Measurements from ENCODE around the gene WDR17.

The WDR17 gene
- total RNA-seq: 0 to 2.5 (median 0.87) reads per million in 9 experiments

DNA sequence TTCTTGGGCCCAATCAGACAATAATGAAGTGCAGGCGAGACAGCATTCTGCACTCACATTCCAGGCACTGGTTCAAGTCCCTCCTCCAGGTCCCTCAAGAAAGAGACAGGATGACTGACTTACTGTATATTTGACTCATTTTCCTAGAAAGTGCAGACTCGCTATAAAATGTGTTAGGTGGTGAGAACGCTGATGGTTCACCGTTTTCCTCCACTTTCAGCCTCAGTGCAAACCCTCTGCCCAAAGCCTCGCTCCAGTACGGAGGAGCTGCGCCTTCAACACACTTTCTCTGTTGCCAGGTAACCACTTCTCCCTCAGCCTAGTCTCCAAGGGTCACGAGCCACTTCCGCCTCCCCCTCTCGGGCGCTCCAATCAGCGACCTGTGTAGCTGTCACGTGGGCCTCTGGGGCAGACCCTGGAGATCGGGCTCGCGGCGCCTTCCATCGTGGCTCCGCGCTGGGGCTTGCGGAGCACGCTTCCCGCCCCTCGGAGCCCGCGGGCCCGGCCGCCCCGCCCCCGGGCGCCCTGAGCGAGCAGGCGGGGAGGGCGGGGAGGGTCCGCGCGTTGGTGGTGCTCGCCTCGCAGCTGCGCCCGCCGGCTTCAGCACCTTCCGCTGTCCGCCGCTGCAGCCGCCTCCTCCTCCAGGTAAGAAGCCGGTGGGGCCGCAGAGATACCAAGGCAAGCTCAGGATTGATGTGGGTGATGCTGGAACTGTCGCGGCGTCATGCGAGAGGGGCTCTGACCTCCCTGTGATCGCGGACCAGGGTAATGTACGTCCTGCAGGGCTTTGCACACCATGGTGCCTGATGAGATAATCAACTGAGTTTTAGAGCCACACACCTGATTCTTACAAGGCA, at the start of gene WDR17:
Gene WDR17 (plus strand): TSS at position 407 of the 857 bp plus-strand sequence. CDS start 45,740 bp downstream, outside the sequence.
- Mint-ChIP-seq H3K27ac (no peak within 1 kb of the TSS), H3K36me3 (ENCODE audit: insufficient read depth) (no peaks in the 10 kb centered on the region), H3K4me1 (ENCODE audit: low read depth in 2 of 2) (peaks cover 6 to 9% of the 10 kb centered on the region in 2 donors), H3K4me3 (peak within 1 kb of the TSS; percentile 70 to 82), H3K27me3 (peaks cover 17 to 22% of the 10 kb centered on the region in 2 donors), H3K9me3 (no peaks in the 10 kb centered on the region)
- DNase-seq (peak; percentile 13 to 34 (median 21)), ATAC-seq (replicated peaks) (peak; percentile 87)

DNA sequence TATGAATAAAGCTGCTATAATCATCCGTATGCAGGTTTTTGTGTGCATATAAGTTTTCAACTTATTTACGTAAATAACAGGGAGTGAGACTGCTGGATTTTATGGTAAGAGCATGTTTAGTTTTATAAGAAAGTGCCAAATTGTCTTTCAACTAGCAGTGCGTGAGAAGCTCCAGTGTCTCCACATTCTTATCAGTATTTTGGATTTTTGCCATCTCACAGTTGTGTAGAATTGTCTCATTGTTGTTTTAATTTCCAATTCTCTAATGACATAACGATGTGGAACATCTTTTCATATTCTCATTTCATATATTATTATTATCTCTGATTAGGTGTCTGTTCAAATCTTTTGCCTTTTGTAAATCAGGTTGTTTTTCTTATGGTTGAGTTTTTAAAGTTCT, 49.0 kb upstream of the WDR17 start:
- DNase-seq: no peak

DNA sequence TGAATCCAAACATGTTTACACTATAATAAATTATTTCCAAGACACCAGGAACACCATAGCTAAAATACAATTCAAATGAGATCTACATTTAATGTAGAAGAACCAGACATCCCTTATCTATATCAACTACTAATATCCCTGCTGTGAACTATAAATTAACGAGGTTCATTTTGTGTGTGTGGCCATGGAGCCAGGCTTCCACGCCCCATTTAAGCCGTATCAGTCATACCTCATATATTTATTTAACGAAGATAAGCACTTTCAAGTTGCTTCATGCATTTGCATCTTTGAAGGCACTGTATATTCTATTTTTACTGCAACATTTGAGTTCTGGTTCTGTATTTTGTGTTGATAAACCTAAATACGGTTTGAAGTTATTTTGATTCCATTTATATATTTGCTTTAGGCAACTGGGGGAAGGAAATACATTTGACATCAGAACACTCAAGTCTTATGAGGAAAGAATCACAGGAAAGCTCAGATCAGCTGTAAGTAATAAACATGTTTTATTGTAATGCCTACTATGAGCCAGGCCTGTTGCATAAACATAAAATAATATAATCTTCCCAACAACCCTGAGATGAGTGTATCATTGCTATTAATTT, 45.1 kb upstream of the WDR17 start:
- no peaks in the 10 kb centered on the region for H3K4me1 Mint-ChIP-seq (ENCODE audit: low read depth in 2 of 2)
- no peaks in the 10 kb centered on the region for H3K9me3 Mint-ChIP-seq
- no peak overlapping the region for H3K27ac Mint-ChIP-seq
- DNase-seq: no peak
- no peak overlapping the region for H3K4me3 Mint-ChIP-seq
- no peaks in the 10 kb centered on the region for H3K27me3 Mint-ChIP-seq
- peaks cover under 1% of the 10 kb centered on the region for H3K36me3 Mint-ChIP-seq (ENCODE audit: insufficient read depth)
- no peak for ATAC-seq (replicated peaks)

More for the DNA sequence above, 49.0 kb upstream of the WDR17 start:
- Mint-ChIP-seq H3K27me3 (no peaks in the 10 kb centered on the region), H3K27ac (no peak overlapping the region), H3K36me3 (ENCODE audit: insufficient read depth) (no peaks in the 10 kb centered on the region), H3K4me3 (no peak overlapping the region), H3K9me3 (no peaks in the 10 kb centered on the region), H3K4me1 (ENCODE audit: low read depth in 2 of 2) (no peaks in the 10 kb centered on the region)
- ATAC-seq (replicated peaks): no peak

DNA sequence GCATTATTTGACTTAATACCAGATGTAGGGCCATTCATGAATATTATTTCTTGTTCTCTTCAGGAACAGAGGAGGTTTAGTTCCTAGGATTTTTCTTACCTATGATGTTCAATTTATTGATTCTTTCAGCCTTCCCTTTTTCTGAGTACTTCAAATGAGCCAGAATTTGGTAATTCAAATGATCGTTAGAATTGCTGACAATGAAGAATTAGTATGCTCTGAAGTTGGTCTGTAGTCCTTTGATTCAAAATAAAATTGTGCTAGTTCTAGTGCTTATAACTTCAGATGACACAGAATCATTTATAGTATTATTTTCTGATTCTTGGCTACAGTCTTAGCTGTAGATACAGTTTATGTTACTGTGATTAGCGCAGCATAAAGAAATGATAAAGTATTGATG, 35.2 kb upstream of the WDR17 start:
- Mint-ChIP-seq H3K36me3 (ENCODE audit: insufficient read depth) (peaks cover 3% of the 10 kb centered on the region), H3K4me1 (ENCODE audit: low read depth in 2 of 2) (no peaks in the 10 kb centered on the region), H3K27ac (no peak overlapping the region)

DNA sequence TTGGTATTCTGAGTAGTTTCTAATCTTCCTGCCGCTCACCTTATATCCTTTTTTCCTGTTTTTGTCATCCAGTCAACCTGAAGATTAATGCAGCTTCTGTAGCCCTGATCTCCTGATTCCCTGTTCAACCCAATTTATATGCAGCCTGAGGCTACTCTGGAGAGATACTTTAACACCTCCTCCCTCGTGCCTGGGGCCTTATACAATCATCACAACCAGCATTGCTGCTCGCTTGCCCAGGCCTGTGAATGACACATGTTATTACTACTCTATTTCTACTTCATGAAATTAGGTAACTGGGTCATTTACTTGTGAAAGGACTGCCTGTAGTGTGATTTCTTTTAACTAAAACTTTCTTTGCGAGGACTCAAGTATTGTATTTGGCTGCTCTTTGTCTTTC, 33.7 kb upstream of the WDR17 start:
- DNase-seq (no peak), ATAC-seq (replicated peaks) (no peak)
- Mint-ChIP-seq H3K4me1 (ENCODE audit: low read depth in 2 of 2) (no peaks in the 10 kb centered on the region), H3K27ac (no peak overlapping the region), H3K27me3 (no peaks in the 10 kb centered on the region), H3K36me3 (ENCODE audit: insufficient read depth) (no peaks in the 10 kb centered on the region), H3K9me3 (no peaks in the 10 kb centered on the region), H3K4me3 (no peak overlapping the region)

More for the DNA sequence above, 35.2 kb upstream of the WDR17 start:
- Mint-ChIP-seq H3K4me3 (no peak overlapping the region), H3K9me3 (no peaks in the 10 kb centered on the region), H3K27me3 (no peaks in the 10 kb centered on the region)
- ATAC-seq (replicated peaks): no peak
- DNase-seq: no peak

DNA sequence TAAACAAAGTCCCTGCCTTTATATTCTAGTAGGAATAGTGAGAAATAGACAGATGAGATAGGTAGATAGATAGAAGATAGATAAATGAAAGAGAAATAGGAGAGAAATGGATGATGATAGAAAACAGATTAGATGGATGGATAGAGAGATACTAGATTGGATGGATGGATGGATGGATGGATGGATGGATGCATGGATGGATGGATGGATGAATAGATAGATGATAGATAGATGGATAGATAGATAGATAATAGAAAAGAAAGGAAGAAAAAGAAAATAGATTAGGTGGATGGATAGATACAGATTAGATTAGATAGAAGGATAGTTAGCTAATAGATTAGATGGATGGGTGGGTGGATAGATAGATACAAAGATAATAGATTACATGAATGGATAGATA, 33.2 kb upstream of the WDR17 start:
- Mint-ChIP-seq H3K4me3 (no peak overlapping the region), H3K36me3 (ENCODE audit: insufficient read depth) (no peaks in the 10 kb centered on the region), H3K27ac (no peak overlapping the region), H3K4me1 (ENCODE audit: low read depth in 2 of 2) (no peaks in the 10 kb centered on the region), H3K27me3 (no peaks in the 10 kb centered on the region), H3K9me3 (no peaks in the 10 kb centered on the region)
- ATAC-seq (replicated peaks) (no peak), DNase-seq (no peak)

DNA sequence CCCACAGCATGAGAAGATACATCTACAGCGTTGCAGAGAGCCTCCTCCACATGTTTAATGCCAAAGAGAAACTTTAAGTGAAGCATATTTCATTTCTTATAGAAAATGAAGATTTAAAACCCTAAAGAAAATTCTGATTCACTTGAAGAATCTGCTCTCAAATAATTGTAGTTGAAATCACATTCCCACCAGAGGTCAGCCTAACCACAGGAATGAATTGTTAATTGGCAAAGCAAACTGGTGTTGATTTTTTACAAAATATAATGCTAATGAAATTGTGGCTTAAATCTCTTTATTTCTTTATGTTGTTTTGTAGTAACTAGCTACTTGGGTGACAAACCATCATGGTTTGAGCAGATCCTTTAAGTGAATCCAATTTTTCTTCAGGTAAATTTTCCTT, 31.1 kb upstream of the WDR17 start:
- H3K4me1 Mint-ChIP-seq (ENCODE audit: low read depth in 2 of 2): no peaks in the 10 kb centered on the region
- ATAC-seq (replicated peaks): no peak
- no peaks in the 10 kb centered on the region for H3K9me3 Mint-ChIP-seq
- no peaks in the 10 kb centered on the region for H3K36me3 Mint-ChIP-seq (ENCODE audit: insufficient read depth)
- no peaks in the 10 kb centered on the region for H3K27me3 Mint-ChIP-seq
- H3K27ac Mint-ChIP-seq: no peak overlapping the region
- H3K4me3 Mint-ChIP-seq: no peak overlapping the region
- DNase-seq: no peak

DNA sequence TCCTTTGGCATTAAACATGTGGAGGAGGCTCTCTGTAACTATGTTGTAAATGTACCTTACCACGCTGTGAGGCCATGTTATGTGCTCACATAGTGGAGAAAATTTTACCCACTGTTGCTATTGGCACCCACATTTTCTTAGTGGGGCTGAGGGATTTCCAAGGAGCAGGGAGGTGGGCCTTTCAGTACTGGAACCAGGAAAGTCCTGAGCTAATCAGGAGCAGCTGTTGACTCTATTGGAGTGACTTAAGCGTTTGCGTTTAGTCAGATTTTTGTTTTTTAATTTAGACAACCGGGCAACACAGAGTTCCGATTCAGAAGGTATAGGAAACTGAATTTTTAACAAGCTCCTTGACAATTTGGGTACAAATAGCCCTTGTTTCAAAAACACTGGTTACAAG, 30.7 kb upstream of the WDR17 start:
- no peaks in the 10 kb centered on the region for H3K9me3 Mint-ChIP-seq
- H3K4me3 Mint-ChIP-seq: no peak overlapping the region
- H3K27me3 Mint-ChIP-seq: no peaks in the 10 kb centered on the region
- no peaks in the 10 kb centered on the region for H3K4me1 Mint-ChIP-seq (ENCODE audit: low read depth in 2 of 2)
- DNase-seq (no peak), ATAC-seq (replicated peaks) (no peak)
- H3K36me3 Mint-ChIP-seq (ENCODE audit: insufficient read depth): no peaks in the 10 kb centered on the region
- H3K27ac Mint-ChIP-seq: no peak overlapping the region

DNA sequence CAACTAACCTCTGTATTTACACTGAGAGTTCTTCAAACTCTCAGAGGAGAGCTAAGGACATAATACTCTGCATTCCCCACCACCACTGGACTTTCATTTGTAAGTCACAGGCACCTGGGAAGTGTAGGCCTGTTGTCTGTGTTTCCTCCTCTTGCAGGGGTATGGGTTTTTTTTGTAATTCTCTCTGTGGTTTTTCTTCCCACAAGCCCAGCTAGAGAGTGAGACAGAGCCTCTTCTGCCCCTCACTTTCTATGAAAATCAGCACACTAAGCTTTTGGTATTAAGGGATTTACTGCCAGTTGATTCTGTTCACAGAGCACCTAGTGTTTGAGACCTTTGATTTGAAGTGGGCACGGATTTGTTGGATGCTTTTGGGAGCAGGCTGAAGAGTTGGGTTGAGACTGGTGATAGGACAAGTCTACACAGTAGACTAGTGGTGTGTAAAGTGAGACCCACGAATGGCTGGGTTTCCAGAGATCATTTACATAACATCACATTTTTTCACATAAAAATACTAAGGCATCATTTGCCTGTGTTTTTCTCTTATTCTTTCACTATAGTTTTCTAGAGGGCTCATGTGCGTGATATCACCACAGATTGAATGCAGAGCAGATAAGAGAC, 28.9 kb upstream of the WDR17 start:
- Mint-ChIP-seq H3K36me3 (ENCODE audit: insufficient read depth) (no peaks in the 10 kb centered on the region), H3K27me3 (no peaks in the 10 kb centered on the region), H3K4me1 (ENCODE audit: low read depth in 2 of 2) (no peaks in the 10 kb centered on the region), H3K27ac (no peak overlapping the region), H3K9me3 (no peaks in the 10 kb centered on the region), H3K4me3 (no peak overlapping the region)
- no peak for DNase-seq
- ATAC-seq (replicated peaks): no peak

DNA sequence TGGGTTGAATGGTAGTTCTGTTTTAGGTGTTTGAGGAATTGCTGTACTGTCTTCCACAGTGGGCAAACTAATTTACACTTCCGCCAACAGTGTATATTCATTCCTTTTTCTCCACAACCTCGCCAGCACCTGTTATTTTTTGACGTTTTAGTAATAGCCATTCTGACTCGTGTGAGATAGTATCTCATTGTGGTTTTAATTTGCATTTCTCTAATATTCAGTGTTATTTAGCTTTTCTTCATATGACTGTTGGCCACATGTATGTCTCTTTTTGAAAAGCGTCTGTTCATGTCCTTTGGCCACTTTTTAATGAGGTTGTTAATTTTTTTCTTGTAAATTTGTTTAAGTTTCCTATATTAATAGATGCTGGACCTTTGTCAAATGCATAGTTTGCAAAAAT, 26.9 kb upstream of the WDR17 start:
- Mint-ChIP-seq H3K9me3 (no peaks in the 10 kb centered on the region), H3K4me1 (ENCODE audit: low read depth in 2 of 2) (no peaks in the 10 kb centered on the region), H3K27ac (no peak overlapping the region), H3K36me3 (ENCODE audit: insufficient read depth) (no peaks in the 10 kb centered on the region), H3K27me3 (peaks cover 3 to 9% of the 10 kb centered on the region in 2 donors), H3K4me3 (no peak overlapping the region)
- DNase-seq: no peak
- no peak for ATAC-seq (replicated peaks)

DNA sequence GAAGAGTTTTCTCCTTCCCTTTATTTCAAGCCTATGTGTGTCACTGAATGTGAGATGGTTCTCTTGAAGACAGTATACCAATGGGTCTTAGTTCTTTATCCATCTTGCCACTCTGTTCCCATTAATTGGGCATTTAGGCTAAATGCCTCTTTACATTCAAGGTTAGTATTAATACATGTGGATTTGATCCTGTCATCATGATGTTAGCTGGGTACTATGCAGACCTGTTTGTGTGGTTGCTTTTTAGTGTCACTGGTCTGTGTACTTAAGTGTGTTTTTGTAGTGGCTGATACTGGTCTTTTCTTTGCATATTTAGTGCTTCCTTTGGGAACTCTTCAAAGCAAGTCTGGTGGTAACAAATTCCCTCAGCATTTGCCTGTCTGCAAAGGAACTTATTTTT, 23.4 kb upstream of the WDR17 start:
- DNase-seq (no peak), ATAC-seq (replicated peaks) (no peak)
- no peaks in the 10 kb centered on the region for H3K4me1 Mint-ChIP-seq (ENCODE audit: low read depth in 2 of 2)
- no peaks in the 10 kb centered on the region for H3K9me3 Mint-ChIP-seq
- no peak overlapping the region for H3K27ac Mint-ChIP-seq
- H3K36me3 Mint-ChIP-seq (ENCODE audit: insufficient read depth): no peaks in the 10 kb centered on the region
- no peak overlapping the region for H3K4me3 Mint-ChIP-seq
- H3K27me3 Mint-ChIP-seq: peaks cover 5 to 20% of the 10 kb centered on the region in 2 donors

DNA sequence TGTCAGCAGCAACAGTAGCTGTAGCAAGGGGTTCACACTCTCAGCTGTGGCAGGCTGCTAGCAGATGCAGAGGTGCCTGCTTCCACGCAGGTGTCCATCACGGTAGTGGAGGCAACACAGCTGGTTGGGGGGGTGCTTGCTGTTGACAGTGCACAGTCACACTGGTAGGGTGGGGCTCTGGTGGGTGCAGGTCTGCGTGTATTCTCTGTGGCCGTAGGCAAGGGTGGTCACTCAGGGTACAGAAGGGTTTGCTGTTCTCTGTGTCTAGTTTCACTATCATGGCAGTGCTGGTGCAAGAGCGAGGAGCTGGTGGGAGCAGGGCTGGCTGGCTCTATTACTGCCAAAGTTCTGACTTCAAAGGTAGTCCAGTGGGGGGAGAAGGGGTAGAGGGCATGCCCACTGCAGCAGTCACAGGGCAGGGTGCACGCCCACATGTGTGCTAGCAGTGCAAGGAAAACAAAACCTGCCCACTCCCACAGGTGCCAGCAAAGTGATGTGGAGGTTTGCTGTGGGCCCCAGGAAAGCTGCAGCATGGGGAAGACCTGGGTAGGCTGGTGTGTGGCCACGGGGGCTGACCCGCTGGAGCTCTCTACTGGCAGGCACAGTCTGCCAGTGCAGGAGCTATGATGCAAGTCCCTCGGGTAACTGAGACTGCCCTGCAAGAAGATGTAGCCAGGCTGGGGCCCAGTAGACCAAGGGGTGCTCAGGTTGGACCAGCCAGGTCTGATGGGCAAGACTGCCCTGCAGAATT, 21.6 kb upstream of the WDR17 start:
- Mint-ChIP-seq H3K4me3 (no peak overlapping the region), H3K36me3 (ENCODE audit: insufficient read depth) (no peaks in the 10 kb centered on the region), H3K9me3 (no peaks in the 10 kb centered on the region), H3K27me3 (peaks cover 5 to 20% of the 10 kb centered on the region in 2 donors), H3K27ac (no peak overlapping the region), H3K4me1 (ENCODE audit: low read depth in 2 of 2) (no peaks in the 10 kb centered on the region)
- ATAC-seq (replicated peaks) (no peak), DNase-seq (no peak)

DNA sequence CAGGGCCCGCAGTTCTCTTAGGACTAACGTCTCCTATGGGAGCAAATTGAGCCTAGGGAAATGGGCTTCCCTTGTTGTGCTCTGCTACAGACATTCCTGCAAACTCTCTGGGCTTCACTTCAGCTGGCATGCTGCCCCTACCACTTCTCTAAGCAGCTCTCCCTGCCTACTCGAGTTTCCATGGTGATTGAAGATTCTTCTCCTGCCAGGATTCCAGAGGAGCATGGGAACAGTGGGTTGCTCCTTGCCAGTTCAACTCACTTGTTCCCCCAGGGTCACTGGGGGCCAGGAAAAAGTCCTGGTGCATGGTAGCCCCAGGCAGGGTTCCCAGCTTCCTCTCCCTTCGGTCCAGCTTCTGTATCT, 21.1 kb upstream of the WDR17 start:
- no peaks in the 10 kb centered on the region for H3K4me1 Mint-ChIP-seq (ENCODE audit: low read depth in 2 of 2)
- H3K36me3 Mint-ChIP-seq (ENCODE audit: insufficient read depth): no peaks in the 10 kb centered on the region
- ATAC-seq (replicated peaks) (no peak), DNase-seq (no peak)
- H3K4me3 Mint-ChIP-seq: no peak overlapping the region
- no peaks in the 10 kb centered on the region for H3K9me3 Mint-ChIP-seq
- peaks cover 5 to 20% of the 10 kb centered on the region in 2 donors for H3K27me3 Mint-ChIP-seq
- no peak overlapping the region for H3K27ac Mint-ChIP-seq
